Mesothelial cell of epicardium (in vitro differentiated cells): ENCODE data around the gene MACO1. TPM values are rescaled to one million over a fixed set of nuclear protein-coding genes. Genes with fewer than 3 reads are reported as not detected.
"Not testable (repeated sequence)": the region's sequence is repeated elsewhere in the genome, so short reads cannot be mapped to it uniquely, and the experiment has no call there.

ENCODE experiments used
- DNase-seq, 2 experiments: peaks; one replicate each; pipeline ENCODE4 v3.0.0; 2021; ENCODE audit warnings: low spot score in 2 of 2; ENCODE audit not compliant: unreplicated experiment in 2 of 2
- H3K27ac Mint-ChIP-seq: 2 replicates; pipeline ENCODE4 v1.8.0; 2021; ENCODE audit warnings: mixed read lengths
- H3K27me3 Mint-ChIP-seq: 2 replicates; pipeline ENCODE4 v1.8.0; 2021; ENCODE audit warnings: low read depth, mixed read lengths
- H3K36me3 Mint-ChIP-seq: 2 replicates; pipeline ENCODE4 v1.8.0; 2021; ENCODE audit warnings: mixed read lengths
- H3K4me1 Mint-ChIP-seq: 2 replicates; pipeline ENCODE4 v1.8.0; 2021; ENCODE audit warnings: mixed read lengths
- H3K4me3 Mint-ChIP-seq: 2 replicates; pipeline ENCODE4 v1.8.0; 2021; ENCODE audit warnings: mild to moderate bottlenecking, moderate library complexity, mixed read lengths
- H3K9me3 Mint-ChIP-seq: 2 replicates; pipeline ENCODE4 v1.8.0; 2021; ENCODE audit warnings: mixed read lengths
- CTCF ChIP-seq: fragments of 200-600 bp; sonication (generic); IDR thresholded peaks from one replicate; pipeline ENCODE4 v1.5.0; 2021; ENCODE audit warnings: antibody characterized with exemption; ENCODE audit not compliant: unreplicated experiment
- total RNA-seq: library from RNA; stranded (reverse); gene quantifications from 3 replicates; pipeline ENCODE4 v1.2.1, GENCODE V29; 2021

MACO1 gene
- total RNA-seq, result 26.9 to 27.9 TPM (median 27.3 TPM) in 3 replicates

- Mint-ChIP-seq H3K27me3 (no peaks in the 10 kb centered on the region), H3K4me3 (peak within 1 kb of the TSS; percentile 92), H3K4me1 (peaks cover 43% of the 10 kb centered on the region), H3K27ac (peak within 1 kb of the TSS; percentile 98), H3K36me3 (no peaks in the 10 kb centered on the region), H3K9me3 (no peaks in the 10 kb centered on the region)
- TF ChIP-seq CTCF, result no peak
- DNase-seq, result peak; percentile 94 to 99
Measured at GRCh38 chr1:25430073-25430966, at the start of gene MACO1. MACO1 (plus strand) TSS chr1:25430897; CDS start chr1:25431099, 202 bp downstream.

- not testable (repeated sequence) for H3K27ac Mint-ChIP-seq, DNase-seq, H3K9me3 Mint-ChIP-seq, H3K27me3 Mint-ChIP-seq, H3K4me3 Mint-ChIP-seq, H3K4me1 Mint-ChIP-seq, H3K36me3 Mint-ChIP-seq
Measured at GRCh38 chr1:25382543-25382942, 48.2 kb upstream of the MACO1 start.

GRCh38 chr1:25383090-25383489, 47.6 kb upstream of the MACO1 start:
- not testable (repeated sequence) for H3K4me3 Mint-ChIP-seq, H3K36me3 Mint-ChIP-seq, H3K27ac Mint-ChIP-seq, H3K9me3 Mint-ChIP-seq, H3K4me1 Mint-ChIP-seq, DNase-seq, H3K27me3 Mint-ChIP-seq

GRCh38 chr1:25383875-25384274, 46.8 kb upstream of the MACO1 start:
- H3K4me1 Mint-ChIP-seq, H3K4me3 Mint-ChIP-seq, H3K27ac Mint-ChIP-seq, DNase-seq, H3K27me3 Mint-ChIP-seq, H3K36me3 Mint-ChIP-seq, H3K9me3 Mint-ChIP-seq: not testable (repeated sequence)

GRCh38 chr1:25387096-25387495, 43.6 kb upstream of the MACO1 start:
- not testable (repeated sequence) for H3K9me3 Mint-ChIP-seq, DNase-seq, H3K4me1 Mint-ChIP-seq, H3K27ac Mint-ChIP-seq, H3K27me3 Mint-ChIP-seq, H3K4me3 Mint-ChIP-seq, H3K36me3 Mint-ChIP-seq

GRCh38 chr1:25388691-25389090, 42.0 kb upstream of the MACO1 start:
- not testable (repeated sequence) for H3K4me3 Mint-ChIP-seq, H3K9me3 Mint-ChIP-seq, H3K27me3 Mint-ChIP-seq, H3K4me1 Mint-ChIP-seq, H3K27ac Mint-ChIP-seq, H3K36me3 Mint-ChIP-seq, DNase-seq

GRCh38 chr1:25389721-25390120, 41.0 kb upstream of the MACO1 start:
- peaks cover 10% of the 10 kb centered on the region for H3K27me3 Mint-ChIP-seq
- DNase-seq, H3K4me1 Mint-ChIP-seq, H3K9me3 Mint-ChIP-seq, H3K36me3 Mint-ChIP-seq, H3K4me3 Mint-ChIP-seq, H3K27ac Mint-ChIP-seq: not testable (repeated sequence)

- DNase-seq, result no peak
- Mint-ChIP-seq H3K36me3 (no peaks in the 10 kb centered on the region), H3K27me3 (peaks cover 13% of the 10 kb centered on the region), H3K4me3 (no peak overlapping the region), H3K4me1 (peaks cover 2% of the 10 kb centered on the region), H3K27ac (no peak overlapping the region), H3K9me3 (no peaks in the 10 kb centered on the region)
- TF ChIP-seq CTCF, result no peak
Measured at GRCh38 chr1:25392841-25393240, 37.9 kb upstream of the MACO1 start.

- not testable (repeated sequence) for H3K4me1 Mint-ChIP-seq, DNase-seq, H3K27ac Mint-ChIP-seq, H3K9me3 Mint-ChIP-seq, H3K36me3 Mint-ChIP-seq, H3K4me3 Mint-ChIP-seq
- H3K27me3 Mint-ChIP-seq, result peaks cover 32% of the 10 kb centered on the region
Measured at GRCh38 chr1:25397549-25397948, 33.1 kb upstream of the MACO1 start.

- H3K9me3 Mint-ChIP-seq, result not testable (repeated sequence)
Measured at GRCh38 chr1:25398079-25398478, 32.6 kb upstream of the MACO1 start.

GRCh38 chr1:25402947-25403803, 27.5 kb upstream of the MACO1 start:
- not testable (repeated sequence) for H3K4me1 Mint-ChIP-seq, H3K4me3 Mint-ChIP-seq, H3K9me3 Mint-ChIP-seq, DNase-seq, H3K36me3 Mint-ChIP-seq, H3K27ac Mint-ChIP-seq
- H3K27me3 Mint-ChIP-seq, result peaks cover 26% of the 10 kb centered on the region

More at GRCh38 chr1:25398079-25398478, 32.6 kb upstream of the MACO1 start:
- not testable (repeated sequence) for H3K4me1 Mint-ChIP-seq, H3K27ac Mint-ChIP-seq, DNase-seq, H3K36me3 Mint-ChIP-seq, H3K4me3 Mint-ChIP-seq
- H3K27me3 Mint-ChIP-seq, result peaks cover 37% of the 10 kb centered on the region
